Right atrium auricular region (tissue), 2 donors: ENCODE data around the gene PRPF38A. TPM values are rescaled to one million over a fixed set of nuclear protein-coding genes. Genes with fewer than 3 reads are reported as not detected.
"Not testable (repeated sequence)": the region's sequence is repeated elsewhere in the genome, so short reads cannot be mapped to it uniquely, and the experiment has no call there.

Experiments
- DNase-seq: peaks from one replicate; pipeline ENCODE4 v3.0.0-alpha.2; 2019; ENCODE audit warnings: low spot score
- H3K27ac ChIP-seq, 2 donors: fragments of 200-600 bp; sonication (generic); 1 replicate in 1 of 2; 2 replicates in 1 of 2; pipeline ENCODE4 v1.5.1; 2016 to 2019
- H3K27me3 ChIP-seq, 2 donors: fragments of 200-600 bp; sonication (generic); one replicate each; pipeline versions ENCODE4 v1.5.1 to v1.6.0; 2017 to 2019
- H3K36me3 ChIP-seq: fragments of 200-600 bp; sonication (generic); one replicate; pipeline ENCODE4 v1.5.1; 2016
- H3K4me1 ChIP-seq, 2 donors: fragments of 200-600 bp; sonication (generic); one replicate each; pipeline versions ENCODE4 v1.5.1 to v1.6.0; 2017 to 2019
- H3K4me3 ChIP-seq, 2 donors: fragments of 200-600 bp; sonication (generic); 1 replicate in 1 of 2; 2 replicates in 1 of 2; pipeline ENCODE4 v1.5.1; 2017 to 2019; ENCODE audit warnings: mild to moderate bottlenecking in 1 of 2, moderate library complexity in 1 of 2
- H3K9me3 ChIP-seq, 2 donors: fragments of 200-600 bp; sonication (generic); one replicate each; pipeline ENCODE4 v1.5.1; 2019
- CTCF ChIP-seq, 2 donors: fragments of 200-600 bp; sonication (generic); IDR thresholded peaks; one replicate each; pipeline ENCODE4 v1.5.1; 2019; ENCODE audit warnings: antibody characterized with exemption in 2 of 2
- total RNA-seq, 2 donors: library from RNA; depleted of rRNA; stranded (reverse); fragments of >200 nt; gene quantifications; one replicate each; pipeline ENCODE4 v1.1.0, GENCODE V29; 2016

PRPF38A gene
- total RNA-seq, 2 donors from 2014 or later, result 5.9 to 7.2 TPM

- no peaks in the 10 kb centered on the region for H3K27me3 ChIP-seq
- DNase-seq, result peak; percentile 98
- H3K27ac ChIP-seq, result peak within 1 kb of the TSS; percentile 93
- H3K36me3 ChIP-seq, result peaks cover 18% of the 10 kb centered on the region
- peak within 1 kb of the TSS; percentile 84 to 89 for H3K4me3 ChIP-seq
- no peaks in the 10 kb centered on the region for H3K9me3 ChIP-seq
- peaks cover 0 to 31% of the 10 kb centered on the region in 2 donors for H3K4me1 ChIP-seq
- peak in 1 of 2 donors; percentile 41 for TF ChIP-seq CTCF (IDR thresholded peaks at IDR 0.05)
Observed at GRCh38 chr1:52365746-52366516, 38.5 kb upstream of the PRPF38A start, which contains the start of gene CC2D1B. CC2D1B (minus strand) TSS chr1:52366205; CDS start chr1:52364620, 1,585 bp downstream.

- no peaks in the 10 kb centered on the region for H3K9me3 ChIP-seq
- H3K27ac ChIP-seq, result peak overlapping the region; percentile 93
- H3K4me3 ChIP-seq, result peak overlapping the region; percentile 84 to 89
- TF ChIP-seq CTCF (IDR thresholded peaks at IDR 0.05), result no peak
- H3K36me3 ChIP-seq, result peaks cover 12% of the 10 kb centered on the region
- H3K27me3 ChIP-seq, result no peaks in the 10 kb centered on the region
- H3K4me1 ChIP-seq, result peaks cover 0 to 31% of the 10 kb centered on the region in 2 donors
- DNase-seq, result no peak
Observed at GRCh38 chr1:52366517-52366827, 37.9 kb upstream of the PRPF38A start.

- TF ChIP-seq CTCF (IDR thresholded peaks at IDR 0.05), result no peak
- peaks cover 6% of the 10 kb centered on the region for H3K36me3 ChIP-seq
- no peak overlapping the region for H3K4me3 ChIP-seq
- H3K9me3 ChIP-seq, result no peaks in the 10 kb centered on the region
- no peaks in the 10 kb centered on the region for H3K27me3 ChIP-seq
- no peak overlapping the region for H3K27ac ChIP-seq
- DNase-seq, result no peak
- peaks cover 0 to 31% of the 10 kb centered on the region in 2 donors for H3K4me1 ChIP-seq
Observed at GRCh38 chr1:52367272-52367671, 37.1 kb upstream of the PRPF38A start.

GRCh38 chr1:52368383-52369172 is 35.8 kb upstream of the PRPF38A start:
- peak overlapping the region; percentile 23 to 54 for H3K4me3 ChIP-seq
- TF ChIP-seq CTCF (IDR thresholded peaks at IDR 0.05), result no peak
- peaks cover 0 to 31% of the 10 kb centered on the region in 2 donors for H3K4me1 ChIP-seq
- H3K27ac ChIP-seq, result peak overlapping the region in 1 of 2 donors; percentile 51
- H3K9me3 ChIP-seq, result no peaks in the 10 kb centered on the region
- H3K36me3 ChIP-seq, result no peaks in the 10 kb centered on the region
- DNase-seq, result no peak
- no peaks in the 10 kb centered on the region for H3K27me3 ChIP-seq

GRCh38 chr1:52369851-52370250 is 34.6 kb upstream of the PRPF38A start:
- not testable (repeated sequence) for H3K9me3 ChIP-seq, H3K36me3 ChIP-seq, DNase-seq, H3K27ac ChIP-seq, H3K27me3 ChIP-seq, H3K4me3 ChIP-seq
- H3K4me1 ChIP-seq, result peaks cover 0 to 21% of the 10 kb centered on the region in 2 donors

- no peak for TF ChIP-seq CTCF (IDR thresholded peaks at IDR 0.05)
- no peak overlapping the region for H3K27ac ChIP-seq
- no peak for DNase-seq
- no peak overlapping the region for H3K4me3 ChIP-seq
- H3K27me3 ChIP-seq, result no peaks in the 10 kb centered on the region
- H3K9me3 ChIP-seq, result no peaks in the 10 kb centered on the region
- H3K36me3 ChIP-seq, result no peaks in the 10 kb centered on the region
- no peaks in the 10 kb centered on the region for H3K4me1 ChIP-seq
Observed at GRCh38 chr1:52385376-52385775, 19.0 kb upstream of the PRPF38A start.
